ENCODE measurements around the gene MUC20. TPM values are rescaled to one million over a fixed set of nuclear protein-coding genes. Genes with fewer than 3 reads are reported as not detected.
"Not testable (repeated sequence)": the region's sequence is repeated elsewhere in the genome, so short reads cannot be mapped to it uniquely, and the experiment has no call there.

MUC20 gene
- total RNA-seq, 1 donor from 2014 or later: 0.17 TPM

DNA sequence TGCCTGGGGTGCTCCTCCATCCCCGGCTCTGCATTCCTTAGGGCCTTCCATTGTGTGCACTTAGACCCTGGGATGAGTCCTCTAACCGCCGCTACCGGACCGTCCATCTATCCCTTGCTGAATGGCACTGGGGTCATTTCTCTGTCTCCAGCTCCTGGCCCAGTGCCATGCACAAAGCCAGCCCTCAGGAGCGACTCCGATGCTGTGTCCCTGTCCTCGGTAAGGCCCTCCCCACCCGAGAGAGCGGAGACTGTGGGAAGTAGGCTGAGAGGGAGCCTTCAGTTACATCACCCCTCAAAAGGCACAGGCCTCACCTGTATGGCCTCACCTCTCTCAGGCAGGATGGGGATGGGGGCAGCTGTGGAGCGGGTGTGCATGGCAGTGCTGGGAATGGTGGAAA lies 57.2 kb downstream of the MUC20 start:
- H3K36me3 ChIP-seq: no peaks in the 10 kb centered on the region
- no peak overlapping the region for H2AFZ ChIP-seq (replicated peaks)
- Mint-ChIP-seq H3K4me3 (no peak overlapping the region), H3K36me3 (no peaks in the 10 kb centered on the region), H3K27me3 (ENCODE audit: insufficient read depth, low read depth) (no peaks in the 10 kb centered on the region), H3K4me1 (no peaks in the 10 kb centered on the region), H3K27ac (no peak overlapping the region), H3K9me3 (peaks cover 7% of the 10 kb centered on the region)
- no peak overlapping the region for H3K9ac ChIP-seq
- H3K4me2 ChIP-seq: no peak overlapping the region
- no peaks in the 10 kb centered on the region for H4K20me1 ChIP-seq (ENCODE audit: low read depth)
- H3F3A ChIP-seq (ENCODE audit: low read depth): no peaks in the 10 kb centered on the region
- no peak overlapping the region for H3K27ac ChIP-seq
- no peak for DNase-seq (ENCODE audit: low spot score)
- H3K9me3 ChIP-seq (ENCODE audit: low read depth): no peaks in the 10 kb centered on the region
- H3K79me2 ChIP-seq (ENCODE audit: low read depth): no peaks in the 10 kb centered on the region
- no peaks in the 10 kb centered on the region for H3K27me3 ChIP-seq
- H3K4me3 ChIP-seq: no peak overlapping the region
- TF ChIP-seq EZH2 (IDR thresholded peaks at IDR 0.05): no peak
- no peaks in the 10 kb centered on the region for H3K4me1 ChIP-seq

DNA sequence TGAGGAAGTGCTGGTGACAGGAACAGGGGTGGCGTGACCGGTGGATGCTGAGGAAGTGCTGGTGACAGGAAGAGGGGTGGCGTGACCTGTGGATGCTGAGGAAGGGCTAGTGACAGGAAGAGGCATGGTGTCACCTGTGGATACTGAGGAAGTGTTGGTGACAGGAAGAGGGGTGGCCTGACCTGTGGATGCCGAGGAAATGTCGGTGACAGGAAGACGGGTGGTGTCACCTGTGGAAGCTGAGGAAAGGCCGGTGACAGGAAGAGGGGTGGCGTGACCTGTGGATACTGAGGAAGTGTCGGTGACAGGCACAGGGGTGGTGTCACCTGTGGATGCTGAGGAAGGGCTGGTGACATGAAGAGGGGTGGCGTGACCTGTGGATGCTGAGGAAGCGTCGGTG lies 60.5 kb downstream of the MUC20 start:
- H3F3A ChIP-seq (ENCODE audit: low read depth); H3K27ac ChIP-seq; H4K20me1 ChIP-seq (ENCODE audit: low read depth); H3K36me3 ChIP-seq; H3K4me1 ChIP-seq; H3K36me3 Mint-ChIP-seq; H3K4me2 ChIP-seq; H3K4me3 ChIP-seq; H3K9me3 ChIP-seq (ENCODE audit: low read depth); H2AFZ ChIP-seq (replicated peaks); H3K4me1 Mint-ChIP-seq; H3K79me2 ChIP-seq (ENCODE audit: low read depth); H3K27me3 Mint-ChIP-seq (ENCODE audit: insufficient read depth, low read depth); H3K9ac ChIP-seq; H3K27me3 ChIP-seq; H3K9me3 Mint-ChIP-seq; DNase-seq (ENCODE audit: low spot score): not testable (repeated sequence)
- H3K27ac Mint-ChIP-seq: peak overlapping the region; percentile 2
- H3K4me3 Mint-ChIP-seq: peak overlapping the region; percentile 0

MicroRNA genes within 50 kb of the gene (microRNA counts, 767-probe panel; counts per million panel counts)
- 460 counts per million, percentile 90 among the panel's probes with 10 or more counts for microRNA hsa-miR-570-3p

Small RNA genes lying within 50 kb of the gene (microRNA-seq; reads per million reads assigned to microRNA genes)
- gene MIR570: not detected

Small RNA genes lying within 50 kb of the gene (small RNA-seq; reads per million reads assigned to genes)
- gene MIR570: not detected

Other genes starting within 250 kb of the MUC20 start
- 59.2 and 63.8 TPM in 2 replicates for gene PPP1R2, start 177.7 kb upstream of the MUC20 start, total RNA-seq (ENCODE audit: low replicate concordance)
- not detected in 2 replicates for gene APOD, start 137.0 kb upstream of the MUC20 start, total RNA-seq (ENCODE audit: low replicate concordance)
- 0.53 TPM in 1 of 2 replicates, not detected in the other for gene MUC4, start 91.0 kb downstream of the MUC20 start, total RNA-seq (ENCODE audit: low replicate concordance)
- gene TNK2, start 187.6 kb downstream of the MUC20 start, total RNA-seq (ENCODE audit: low replicate concordance): 5.4 and 19.0 TPM in 2 replicates